ENCODE measurements around the gene PRKCZ. TPM values are rescaled to one million over a fixed set of nuclear protein-coding genes. Genes with fewer than 3 reads are reported as not detected.
"Not testable (repeated sequence)": the region's sequence is repeated elsewhere in the genome, so short reads cannot be mapped to it uniquely, and the experiment has no call there.

Gene PRKCZ
- total RNA-seq, 1 donor from 2014 or later = 22.1 TPM

DNA sequence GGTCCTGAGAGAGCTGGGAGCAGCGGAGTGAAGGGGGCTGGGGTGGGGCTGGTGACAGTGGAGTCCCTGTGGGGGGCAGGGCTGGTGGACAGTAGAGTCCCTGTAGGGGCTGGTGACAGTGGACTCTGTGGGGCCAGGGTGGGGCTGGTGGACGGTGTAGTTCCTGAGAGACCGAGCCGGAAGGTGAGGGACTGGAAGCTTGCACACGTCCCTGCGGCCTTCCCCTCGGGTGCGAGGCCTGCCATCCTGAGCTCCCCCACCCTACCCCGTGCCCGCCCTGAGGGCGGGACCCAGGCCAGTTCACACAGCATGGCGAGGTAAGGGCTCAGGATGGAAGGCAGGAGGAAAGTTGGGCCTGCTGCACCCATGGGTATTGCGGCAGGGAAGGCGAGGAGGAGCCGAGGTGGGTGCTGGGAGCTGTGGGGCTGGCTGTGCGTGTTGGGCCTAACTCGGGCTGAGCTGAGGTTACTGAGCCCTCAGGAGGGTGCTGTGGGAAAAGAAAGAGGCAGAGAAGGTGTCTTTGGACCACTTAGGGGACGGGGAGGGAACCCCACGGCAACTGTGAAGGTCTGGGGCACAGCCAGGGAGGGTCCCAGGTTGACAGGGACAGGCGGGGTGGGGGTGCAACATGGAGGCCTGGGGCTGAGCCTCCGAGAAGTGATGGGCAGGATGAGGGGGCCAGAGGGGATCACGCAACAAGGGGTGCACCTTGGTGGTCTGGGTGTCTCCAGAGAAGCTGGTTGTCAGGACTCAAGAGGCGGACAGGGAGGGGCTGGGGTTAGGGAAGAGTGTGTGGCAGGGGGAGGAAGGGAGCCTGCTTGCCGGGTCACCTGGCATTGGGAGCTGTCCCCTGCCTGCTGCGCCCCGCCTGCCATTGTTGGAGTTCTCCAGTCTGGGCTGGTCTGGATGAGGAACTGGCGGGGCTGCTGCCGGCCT lies 60.8 kb downstream of the PRKCZ start:
- no peak for DNase-seq (ENCODE audit: low spot score)
- no peak for ATAC-seq

DNA sequence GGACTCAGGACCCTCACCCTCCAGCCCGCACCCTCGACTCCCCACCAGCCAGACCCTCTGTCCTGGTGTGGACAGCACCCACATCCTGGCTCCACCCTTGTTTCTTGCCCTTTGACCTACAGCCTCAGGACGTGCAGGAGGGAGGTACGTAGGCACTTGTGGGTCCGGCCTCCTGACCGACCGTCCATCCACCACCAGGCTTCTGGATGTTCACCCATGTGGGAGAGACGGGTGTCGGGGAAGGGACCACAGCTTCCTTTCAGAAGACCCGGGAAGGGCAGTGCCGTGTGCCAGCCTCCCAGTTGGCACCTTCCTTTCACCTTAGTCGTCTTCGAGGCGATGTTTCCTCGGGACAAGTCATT lies 61.4 kb downstream of the PRKCZ start:
- DNase-seq (ENCODE audit: low spot score) (no peak), ATAC-seq (no peak)

DNA sequence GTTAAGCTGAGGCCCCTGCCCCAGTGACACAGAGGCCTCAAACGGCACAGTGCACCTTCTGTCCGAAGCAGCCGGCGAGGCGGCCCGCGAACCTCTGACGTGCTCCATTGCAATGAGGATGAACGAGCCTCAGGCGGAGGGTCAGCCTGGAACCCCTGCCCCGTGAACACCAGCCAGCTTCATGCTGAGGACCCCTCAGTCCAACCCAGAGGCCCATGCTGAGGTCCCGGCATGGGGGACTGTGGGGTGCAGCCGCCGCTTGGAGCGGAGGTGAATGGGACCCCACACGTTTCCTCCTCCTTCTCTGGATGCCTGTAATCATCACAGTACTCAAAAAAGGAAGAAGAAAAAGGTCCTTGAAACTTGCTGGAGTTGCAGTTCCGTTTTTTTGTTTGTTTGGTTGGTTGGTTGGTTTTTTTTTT lies 62.1 kb downstream of the PRKCZ start:
- DNase-seq (ENCODE audit: low spot score) = no peak
- no peak for ATAC-seq

DNA sequence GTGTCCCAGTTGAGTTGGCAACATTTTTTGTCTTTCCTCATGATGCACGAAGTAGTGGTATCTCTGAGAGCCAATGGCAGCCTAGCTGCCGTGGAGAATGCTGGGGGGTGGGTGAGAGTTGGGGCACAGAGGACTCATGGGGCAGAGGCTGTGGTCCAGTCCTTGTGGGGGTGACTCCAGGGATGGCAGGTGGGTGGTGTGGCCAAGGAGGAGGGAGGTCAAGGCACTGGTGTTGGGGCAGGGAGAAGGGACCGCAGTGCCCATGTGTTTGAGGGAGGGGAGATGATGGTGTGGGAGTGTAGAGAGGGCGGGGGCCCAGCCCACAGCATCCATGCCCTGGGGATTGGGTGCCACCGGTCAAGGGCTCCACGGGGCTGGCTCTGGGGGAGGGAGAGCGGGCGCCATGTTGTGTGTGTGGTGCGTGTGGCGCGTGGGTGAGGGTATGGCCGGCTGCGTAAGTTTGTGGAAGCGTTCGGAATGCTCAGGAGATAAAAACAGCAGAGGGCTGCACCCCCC lies 63.5 kb downstream of the PRKCZ start:
- no peak for ATAC-seq
- no peak for DNase-seq (ENCODE audit: low spot score)

DNA sequence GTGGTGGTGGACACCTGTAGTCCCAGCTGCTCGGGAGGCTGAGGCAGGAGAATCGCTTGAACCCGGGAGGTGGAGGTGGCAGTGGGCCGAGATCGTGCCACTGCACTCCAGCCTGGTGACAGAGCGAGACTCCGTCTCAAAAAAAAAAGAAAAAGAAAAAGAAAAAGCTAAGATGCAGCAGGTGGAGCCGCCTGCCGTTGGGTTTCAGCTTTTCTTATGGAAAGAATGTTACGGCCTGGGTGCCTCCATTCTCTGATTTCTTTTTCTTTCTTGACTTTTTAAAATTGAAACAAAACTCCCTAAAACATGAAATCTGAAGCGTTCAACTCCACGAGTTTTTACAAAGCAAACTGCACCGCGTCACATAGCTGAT lies 64.4 kb downstream of the PRKCZ start:
- not testable (repeated sequence) for ATAC-seq; DNase-seq (ENCODE audit: low spot score)

DNA sequence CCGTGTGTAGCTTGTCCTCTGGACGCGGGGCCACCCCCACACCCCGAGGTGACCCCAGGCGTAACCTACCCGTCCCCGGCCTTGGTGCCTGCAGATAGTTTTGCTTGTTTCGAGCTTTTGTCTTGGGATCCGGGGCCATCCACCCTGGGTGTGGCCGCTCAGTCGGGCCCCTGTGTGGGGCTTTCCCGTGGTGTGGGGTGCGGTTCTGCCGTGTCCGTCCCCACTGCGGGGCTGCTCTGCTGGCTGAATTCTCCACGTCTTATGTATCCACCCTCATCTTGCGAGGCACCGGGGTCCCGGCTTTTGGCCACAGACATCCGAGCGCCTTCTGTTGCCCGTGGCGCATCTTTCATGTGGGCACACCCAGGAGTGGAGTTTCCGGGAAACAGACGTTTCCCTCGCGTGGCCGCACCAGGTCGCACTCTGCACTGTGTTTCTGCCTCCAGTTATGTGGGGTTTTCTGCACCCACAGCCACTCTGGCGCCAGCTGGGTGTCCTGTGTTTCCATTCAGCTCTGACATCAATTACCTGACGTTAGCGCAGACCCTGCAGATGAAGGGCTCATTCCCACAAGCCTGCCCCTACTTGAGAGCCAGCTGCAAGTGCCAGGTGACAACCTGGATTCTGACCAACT lies 64.9 kb downstream of the PRKCZ start:
- DNase-seq (ENCODE audit: low spot score) (no peak), ATAC-seq (no peak)

DNA sequence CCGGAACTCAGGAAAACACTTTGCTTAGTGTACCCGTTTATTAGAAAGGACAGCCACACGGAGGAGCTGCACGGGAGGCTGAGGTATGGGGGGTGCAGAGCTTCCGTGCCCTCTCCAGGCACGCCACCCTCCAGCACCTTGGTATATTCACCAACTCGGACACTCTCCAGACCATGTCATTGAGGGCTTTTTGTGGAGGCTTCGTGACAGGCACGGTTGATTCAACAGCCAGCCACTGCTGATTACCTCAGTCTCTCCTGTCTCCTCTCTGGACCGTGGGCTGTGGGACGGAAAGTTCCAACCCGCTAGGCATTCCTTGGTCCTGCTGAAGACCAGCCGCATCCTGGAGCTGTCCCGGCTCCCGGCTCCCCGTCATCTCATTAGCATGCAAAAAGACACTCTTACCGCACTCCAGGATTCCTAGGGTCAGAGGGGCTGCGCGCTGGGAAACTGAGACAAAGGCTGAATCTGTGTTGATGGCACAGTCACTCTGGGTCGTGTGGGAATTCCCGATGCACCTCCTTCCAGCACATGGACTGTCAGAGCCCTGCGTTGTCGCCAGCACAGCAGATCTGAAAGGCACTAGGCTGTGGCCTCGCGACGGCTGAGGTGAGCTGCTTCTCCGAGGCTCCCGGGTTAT lies 65.6 kb downstream of the PRKCZ start:
- ATAC-seq (no peak), DNase-seq (ENCODE audit: low spot score) (no peak)

DNA sequence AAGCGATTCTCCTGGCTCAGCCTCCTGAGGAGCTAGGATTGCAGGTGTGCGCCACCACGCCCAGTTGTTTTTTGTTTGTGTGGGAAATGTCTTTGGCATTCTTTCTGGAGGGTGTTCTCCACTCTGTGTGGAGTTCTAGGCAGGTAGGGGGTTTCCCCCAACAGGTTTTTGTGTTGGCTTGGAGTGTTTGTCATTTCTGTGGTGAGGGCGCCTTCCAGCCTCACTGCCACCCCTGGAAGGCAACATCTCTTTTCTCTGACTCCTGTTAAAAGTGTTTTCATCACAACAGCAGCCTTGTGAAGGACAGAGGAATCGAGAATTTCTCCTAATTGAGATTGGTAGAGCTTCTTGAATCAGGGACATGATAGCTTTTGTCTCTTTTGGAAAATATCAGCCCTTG lies 69.7 kb downstream of the PRKCZ start:
- DNase-seq (ENCODE audit: low spot score) (no peak), ATAC-seq (no peak)

DNA sequence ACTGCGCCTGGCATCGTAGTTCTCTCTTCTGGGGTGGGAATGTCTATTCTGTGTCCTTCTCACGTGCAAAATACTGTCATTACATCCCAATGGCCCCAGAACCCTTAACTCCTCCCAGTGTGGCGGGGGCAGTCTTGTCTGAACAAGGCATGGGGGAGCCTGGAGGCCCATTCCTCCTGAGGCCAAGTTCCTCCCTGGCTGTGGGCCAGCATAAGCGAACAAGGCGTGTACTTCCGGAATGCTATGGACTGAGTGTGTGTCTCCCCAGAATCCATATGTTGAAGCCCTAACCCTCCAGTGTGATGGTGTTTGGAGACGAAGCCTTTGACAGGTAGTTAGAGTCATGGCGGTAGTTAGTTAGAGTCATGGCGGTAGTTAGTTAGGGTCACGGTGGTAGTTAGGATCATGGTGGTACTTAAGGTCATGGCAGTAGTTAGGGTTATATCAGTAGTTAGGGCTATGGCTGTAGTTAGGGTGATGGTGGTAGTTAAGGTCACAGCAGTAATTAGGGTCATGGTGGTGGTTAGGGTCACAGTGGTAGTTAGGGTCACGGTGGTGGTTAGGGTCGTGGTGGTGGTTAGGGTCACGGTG lies 71.0 kb downstream of the PRKCZ start:
- ATAC-seq (no peak), DNase-seq (ENCODE audit: low spot score) (no peak)

DNA sequence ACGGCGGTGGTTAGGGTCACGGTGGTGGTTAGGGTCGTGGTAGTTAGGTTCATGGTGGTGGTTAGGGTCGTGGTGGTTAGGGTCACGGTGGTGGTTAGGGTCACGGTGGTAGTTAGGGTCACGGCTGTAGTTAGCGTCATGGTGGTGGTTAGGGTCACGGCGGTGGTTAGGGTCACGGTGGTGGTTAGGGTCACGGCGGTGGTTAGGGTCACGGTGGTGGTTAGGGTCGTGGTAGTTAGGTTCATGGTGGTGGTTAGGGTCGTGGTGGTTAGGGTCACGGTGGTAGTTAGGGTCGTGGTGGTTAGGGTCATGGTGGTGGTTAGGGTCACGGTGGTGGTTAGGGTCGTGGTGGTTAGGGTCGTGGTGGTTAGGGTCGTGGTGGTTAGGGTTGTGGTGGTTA lies 71.6 kb downstream of the PRKCZ start:
- not testable (repeated sequence) for DNase-seq (ENCODE audit: low spot score); ATAC-seq

DNA sequence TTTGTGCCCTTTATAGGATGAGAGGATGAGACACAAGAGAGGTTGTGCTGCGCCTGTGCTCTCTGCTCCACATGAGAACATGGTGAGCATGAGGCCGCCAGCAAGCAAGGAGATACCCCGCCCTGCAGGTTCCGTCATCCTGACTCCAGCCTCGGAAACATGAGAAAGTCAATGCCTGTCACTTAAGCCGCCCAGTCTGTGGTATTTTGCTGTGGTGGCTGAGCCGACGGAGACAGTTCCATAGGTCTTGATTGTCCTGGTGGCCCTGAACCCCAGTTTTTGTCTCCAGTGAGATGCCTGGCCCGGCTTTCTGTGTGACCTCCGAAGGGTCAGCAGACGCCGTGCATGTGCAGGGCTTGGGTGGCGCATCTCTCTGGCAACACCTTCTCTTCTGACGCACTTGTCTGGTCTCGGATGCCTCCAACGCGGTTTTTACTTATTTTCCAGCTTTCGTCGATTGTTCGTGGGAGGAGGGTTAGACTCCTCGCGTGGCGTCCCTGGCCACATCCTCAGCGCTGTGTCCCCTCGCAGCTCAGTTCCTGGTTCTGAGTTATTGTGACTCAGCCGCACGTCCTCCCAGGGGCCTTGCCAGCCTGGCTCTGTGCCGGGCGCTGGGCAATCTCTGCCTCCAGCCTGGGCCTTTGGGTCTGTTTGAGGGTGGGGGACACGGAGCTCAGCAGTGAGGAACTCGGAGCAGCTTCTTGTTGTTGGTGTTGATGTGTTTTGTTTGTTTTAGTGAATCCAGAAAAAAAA lies 74.4 kb downstream of the PRKCZ start:
- no peak for DNase-seq (ENCODE audit: low spot score)
- ATAC-seq = no peak

DNA sequence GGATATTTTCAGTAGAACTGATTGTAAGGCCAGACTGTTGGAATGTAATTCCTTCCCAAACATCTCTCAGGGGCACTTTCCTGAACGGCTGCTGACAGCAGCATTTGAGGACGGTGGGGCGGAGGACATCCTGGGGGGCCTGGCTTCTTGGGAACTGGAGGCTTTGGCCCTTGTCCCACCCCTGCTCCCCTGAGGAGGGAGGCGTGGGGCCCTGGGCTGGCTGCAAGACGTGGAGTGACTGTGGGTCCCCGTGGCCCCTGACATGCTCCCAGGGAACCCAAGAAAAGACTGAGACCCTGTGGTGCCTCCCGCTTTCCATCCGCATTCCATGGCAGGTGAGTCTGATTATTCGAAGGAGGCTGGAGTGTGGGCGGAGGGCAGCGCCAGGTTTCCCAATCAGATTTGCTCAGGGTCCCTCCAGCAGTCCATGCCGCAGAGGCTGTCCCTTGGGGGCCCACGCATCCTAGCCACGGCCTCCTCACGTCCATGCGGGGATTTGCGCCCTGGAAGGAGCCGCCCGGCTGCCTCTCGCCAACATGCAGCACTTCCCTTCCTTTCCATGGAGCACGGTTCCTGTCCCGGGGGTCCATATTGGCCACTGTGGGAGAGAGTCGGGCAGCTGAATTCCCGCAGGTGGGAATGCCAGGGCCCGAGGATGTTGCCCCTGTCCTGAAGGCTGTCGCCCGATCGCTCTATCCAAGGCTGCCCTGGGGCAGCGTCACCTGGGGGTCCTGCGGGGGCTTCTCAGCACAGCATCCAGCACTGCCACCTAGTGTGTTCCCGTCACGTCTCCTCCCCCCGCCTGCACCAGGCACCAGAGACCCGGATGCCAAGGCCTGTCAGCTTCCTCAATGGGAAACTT lies 75.4 kb downstream of the PRKCZ start:
- DNase-seq (ENCODE audit: low spot score) (no peak), ATAC-seq (peak; percentile 11)

DNA sequence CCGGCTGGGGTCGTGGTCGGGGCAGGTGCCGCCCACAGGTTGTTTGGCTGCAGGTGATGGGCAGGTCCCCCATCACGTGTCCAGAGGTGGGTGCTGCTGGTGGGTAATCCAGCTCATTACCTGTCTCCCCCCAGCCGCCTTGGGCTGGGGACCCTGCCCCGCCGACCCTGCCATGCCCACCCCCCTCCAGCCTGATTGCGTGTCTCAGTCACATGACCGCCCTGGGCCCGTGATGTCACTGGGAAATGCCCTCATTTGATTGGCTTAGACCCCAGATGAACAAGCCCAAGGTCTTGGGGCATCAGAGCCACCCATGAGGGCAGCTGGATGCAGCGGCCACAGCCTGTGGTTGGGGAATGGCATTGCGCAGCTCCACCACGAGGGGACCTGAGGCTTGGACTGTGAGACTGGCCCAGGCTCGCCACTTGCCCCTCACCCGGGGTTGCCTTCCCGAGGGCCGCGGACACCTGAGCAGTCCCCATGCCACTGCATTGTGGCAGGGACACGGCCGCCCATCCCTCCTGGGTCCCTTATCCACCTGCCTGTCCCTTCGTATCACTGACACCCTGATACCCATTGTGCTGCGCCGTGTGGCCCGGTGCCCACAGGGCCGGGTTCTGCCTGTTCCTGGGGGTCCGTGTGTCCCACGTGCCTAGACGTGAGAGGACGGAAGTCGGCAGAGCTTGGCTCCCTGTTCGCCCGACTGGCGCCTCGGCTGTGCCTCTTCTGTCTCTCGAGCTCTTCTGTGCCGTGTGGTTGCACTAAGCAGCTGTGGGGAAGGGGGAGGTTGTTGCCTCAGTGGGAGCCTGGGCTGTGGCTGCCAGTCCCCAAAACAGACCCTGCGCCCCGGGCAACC lies 76.3 kb downstream of the PRKCZ start:
- ATAC-seq = peak; percentile 7
- no peak for DNase-seq (ENCODE audit: low spot score)

DNA sequence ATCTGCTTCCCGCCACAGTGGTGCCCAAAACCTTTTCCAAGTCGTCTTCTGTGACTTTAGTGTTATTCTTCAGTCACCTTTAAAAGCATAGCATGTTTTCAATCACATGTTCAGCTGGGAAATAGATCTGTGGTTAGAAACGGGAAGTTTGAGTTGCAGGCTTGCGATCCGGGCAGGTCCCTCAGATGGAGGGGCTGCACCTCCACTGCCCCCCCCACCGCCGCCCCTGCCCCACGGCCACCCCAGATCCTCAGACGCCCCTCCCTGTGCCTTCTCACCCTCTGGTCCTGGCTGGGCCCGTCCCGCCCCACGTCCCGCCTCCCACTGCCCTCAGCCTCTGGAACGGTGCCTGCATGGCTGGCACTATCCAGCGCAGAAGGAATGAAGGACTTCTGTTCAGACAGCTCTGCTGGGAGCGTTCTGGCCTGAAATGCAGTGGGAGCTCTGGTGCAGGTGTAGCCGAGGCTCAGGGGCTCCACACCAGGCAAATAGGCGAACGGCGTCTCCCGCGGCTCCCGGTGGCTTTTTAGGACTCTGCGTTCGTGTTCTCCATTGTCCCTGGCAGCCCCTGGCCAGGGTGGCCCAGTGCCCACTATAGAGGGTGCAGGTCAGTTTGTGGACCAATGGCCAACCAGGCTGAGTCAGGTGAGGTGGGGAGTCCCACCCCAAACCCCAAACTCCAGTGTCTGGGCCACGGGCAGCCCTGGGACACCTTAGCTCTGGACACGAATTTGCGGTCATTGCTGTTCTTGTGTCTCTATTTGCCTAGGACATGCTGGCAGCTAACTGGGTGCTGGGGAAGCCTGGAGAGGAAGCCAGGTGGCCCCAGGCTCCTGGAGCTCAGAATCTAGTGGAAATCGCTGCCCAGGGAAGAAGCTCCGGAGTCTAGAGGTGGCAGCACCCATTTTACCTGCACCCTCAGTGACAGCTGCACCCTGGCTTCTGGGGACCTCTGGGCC lies 77.3 kb downstream of the PRKCZ start:
- ATAC-seq = peak; percentile 17
- DNase-seq (ENCODE audit: low spot score) = no peak

DNA sequence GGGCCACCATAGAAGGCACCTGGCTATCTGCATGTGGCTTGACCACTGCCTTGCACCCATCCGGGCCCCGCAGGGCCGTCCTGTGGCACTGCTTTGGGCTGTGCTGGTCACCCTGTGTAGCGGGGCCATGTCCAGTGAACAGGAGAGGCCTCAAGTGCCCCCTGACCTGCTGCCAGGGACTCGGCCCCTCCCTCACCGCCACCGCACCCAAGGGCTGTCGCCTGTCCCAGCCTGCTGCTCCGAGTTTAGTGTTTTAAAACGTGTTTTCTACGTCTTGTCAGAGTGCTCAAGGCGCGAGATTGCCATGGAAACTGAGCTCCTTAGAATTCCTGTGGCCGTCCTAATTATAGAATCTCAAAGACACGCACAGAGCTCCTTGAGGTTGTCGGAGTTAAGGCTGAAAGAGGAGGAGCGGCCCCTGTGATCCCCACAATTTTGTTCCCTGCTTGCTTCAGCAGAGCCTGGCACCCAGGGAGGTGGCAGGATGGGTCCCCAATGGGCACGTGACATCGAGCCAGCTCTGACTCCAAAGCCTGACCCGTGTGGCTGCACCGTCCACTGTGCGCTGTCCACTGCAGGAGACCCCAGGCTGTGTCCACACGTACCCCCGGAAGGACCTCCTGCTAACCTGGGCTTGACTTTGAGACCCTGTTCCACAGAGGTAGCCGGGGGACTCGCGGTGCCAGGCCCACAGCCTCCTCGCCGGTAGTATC lies 78.1 kb downstream of the PRKCZ start:
- ATAC-seq (no peak), DNase-seq (ENCODE audit: low spot score) (no peak)

DNA sequence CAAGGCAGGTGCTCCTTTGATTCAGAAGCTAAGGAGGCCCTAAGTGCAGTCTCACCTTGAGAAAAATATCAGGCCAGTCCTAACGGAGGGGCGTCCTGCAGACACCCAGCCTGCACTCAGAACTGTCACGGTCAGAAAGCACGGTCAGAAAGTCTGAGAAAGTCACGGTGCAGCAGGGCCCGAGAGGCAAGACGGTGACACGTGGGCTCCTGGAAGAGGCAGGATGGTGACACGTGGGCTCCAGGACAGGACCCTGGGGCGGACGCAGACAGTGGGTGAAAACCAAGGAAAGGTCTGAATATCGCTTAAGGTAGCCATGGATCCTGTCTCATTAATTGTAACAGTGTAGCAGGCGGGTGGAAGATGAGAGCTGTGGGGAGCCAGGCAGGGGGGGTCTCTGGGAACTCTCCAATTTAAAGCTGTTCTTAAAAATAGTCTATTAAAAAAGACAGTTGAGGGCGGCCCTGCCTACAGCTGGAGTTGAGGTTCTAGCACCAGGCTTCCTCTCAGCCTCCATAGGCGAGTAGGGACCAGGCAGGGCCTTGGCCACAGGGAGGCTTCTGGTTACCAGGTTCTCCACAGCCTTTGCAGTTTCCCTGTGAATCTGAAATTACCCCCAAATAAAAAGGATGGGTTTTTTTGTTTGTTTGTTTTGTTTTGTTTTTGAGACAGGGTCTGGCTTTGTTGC lies 79.2 kb downstream of the PRKCZ start:
- DNase-seq (ENCODE audit: low spot score) = no peak
- ATAC-seq = no peak
